Measurements from ENCODE around the gene ZC3H18.

Gene ZC3H18

GRCh38 chr16:88613911-88614817, 44.0 kb downstream of the ZC3H18 start:
- Mint-ChIP-seq H3K9me3 (no peaks in the 10 kb centered on the region), H3K27ac (no peak overlapping the region), H3K4me1 (peaks cover 26% of the 10 kb centered on the region), H3K36me3 (peaks cover 56% of the 10 kb centered on the region), H3K4me3 (no peak overlapping the region), H3K27me3 (no peaks in the 10 kb centered on the region)
- ATAC-seq = no peak

GRCh38 chr16:88614818-88615580, 44.8 kb downstream of the ZC3H18 start:
- ATAC-seq = no peak
- Mint-ChIP-seq H3K36me3 (peaks cover 53% of the 10 kb centered on the region), H3K27ac (peak overlapping the region; percentile 46)

GRCh38 chr16:88616320-88616719, 46.1 kb downstream of the ZC3H18 start:
- no peaks in the 10 kb centered on the region for H3K27me3 Mint-ChIP-seq
- H3K4me3 Mint-ChIP-seq = no peak overlapping the region
- no peak overlapping the region for H3K27ac Mint-ChIP-seq
- peaks cover 26% of the 10 kb centered on the region for H3K4me1 Mint-ChIP-seq
- no peak for ATAC-seq
- peaks cover 40% of the 10 kb centered on the region for H3K36me3 Mint-ChIP-seq
- H3K9me3 Mint-ChIP-seq = no peaks in the 10 kb centered on the region

More at GRCh38 chr16:88614818-88615580, 44.8 kb downstream of the ZC3H18 start:
- Mint-ChIP-seq H3K4me3 (no peak overlapping the region), H3K4me1 (peaks cover 26% of the 10 kb centered on the region), H3K9me3 (no peaks in the 10 kb centered on the region), H3K27me3 (no peaks in the 10 kb centered on the region)

DNA sequence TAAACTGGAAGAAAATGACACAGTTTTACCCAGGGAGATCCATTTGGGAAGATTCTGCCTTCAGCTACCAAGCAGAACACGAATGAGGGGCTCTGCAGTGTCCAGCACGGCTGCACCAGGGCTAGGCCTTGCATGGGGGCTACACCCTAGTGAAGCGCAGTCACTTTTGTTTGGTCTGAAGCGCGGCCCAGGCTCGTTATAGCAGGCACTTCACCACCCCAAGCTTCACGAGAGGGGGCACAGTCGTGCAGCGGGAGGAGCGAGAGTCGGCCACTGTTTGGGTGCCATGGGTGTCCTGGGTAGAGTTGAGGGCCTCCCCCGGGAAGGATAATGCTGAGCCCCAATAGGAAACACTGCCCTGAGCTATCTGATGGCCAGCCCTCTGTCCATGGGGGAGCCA, 46.5 kb downstream of the ZC3H18 start:
- no peaks in the 10 kb centered on the region for H3K9me3 Mint-ChIP-seq
- H3K4me3 Mint-ChIP-seq = no peak overlapping the region
- ATAC-seq = no peak
- no peak overlapping the region for H3K27ac Mint-ChIP-seq
- peaks cover 40% of the 10 kb centered on the region for H3K36me3 Mint-ChIP-seq
- no peaks in the 10 kb centered on the region for H3K27me3 Mint-ChIP-seq
- H3K4me1 Mint-ChIP-seq = peaks cover 26% of the 10 kb centered on the region

DNA sequence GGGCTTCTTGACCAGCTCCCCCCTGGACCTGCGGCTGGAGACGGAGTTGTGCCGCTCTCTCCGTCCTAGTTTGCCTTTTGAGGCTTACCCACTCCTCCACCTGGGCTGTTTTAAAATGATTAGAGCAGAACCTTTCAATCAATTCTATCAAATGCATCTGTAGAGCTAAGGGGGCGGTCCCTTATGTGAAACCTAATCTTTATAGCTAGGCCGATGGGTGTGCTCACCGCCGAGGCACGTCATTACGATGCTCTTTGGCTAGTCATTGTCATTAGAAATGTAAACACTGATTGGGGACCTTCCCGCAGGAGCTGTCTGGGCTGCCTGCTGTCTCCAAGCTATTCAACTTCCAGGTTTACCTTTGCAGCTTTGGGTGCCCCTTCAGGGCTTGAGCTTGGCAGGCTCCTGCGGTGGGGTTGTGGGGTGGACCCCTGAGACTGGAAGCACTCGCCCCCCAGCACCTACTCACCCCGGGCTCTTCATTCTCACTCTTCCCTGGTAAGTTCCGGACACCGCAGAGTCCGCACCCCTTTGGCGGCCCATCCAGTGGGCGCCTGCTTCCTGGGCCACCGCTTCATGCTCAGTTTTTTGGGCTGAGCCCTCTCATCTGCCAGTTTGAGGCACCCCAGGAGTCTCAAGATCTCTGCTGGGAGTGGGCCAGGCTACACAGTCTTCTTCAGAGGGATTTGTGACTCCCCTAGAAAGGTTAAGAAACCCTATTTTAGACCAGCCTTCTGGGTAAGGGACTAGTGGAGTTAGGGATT, 47.2 kb downstream of the ZC3H18 start:
- Mint-ChIP-seq H3K27me3 (no peaks in the 10 kb centered on the region), H3K4me1 (peaks cover 26% of the 10 kb centered on the region), H3K27ac (no peak overlapping the region), H3K36me3 (peaks cover 47% of the 10 kb centered on the region), H3K9me3 (no peaks in the 10 kb centered on the region), H3K4me3 (no peak overlapping the region)
- ATAC-seq = no peak

- H3K36me3 Mint-ChIP-seq = peaks cover 51% of the 10 kb centered on the region
- no peaks in the 10 kb centered on the region for H3K27me3 Mint-ChIP-seq
- H3K4me3 Mint-ChIP-seq = no peak overlapping the region
- no peak for ATAC-seq
- H3K4me1 Mint-ChIP-seq = peaks cover 26% of the 10 kb centered on the region
- no peaks in the 10 kb centered on the region for H3K9me3 Mint-ChIP-seq
- H3K27ac Mint-ChIP-seq = peak overlapping the region; percentile 61
These were observed 48.2 kb downstream of the ZC3H18 start for GRCh38 chr16:88618182-88618955.

- Mint-ChIP-seq H3K27me3 (no peaks in the 10 kb centered on the region), H3K27ac (no peak overlapping the region), H3K4me3 (no peak overlapping the region), H3K4me1 (peaks cover 26% of the 10 kb centered on the region), H3K36me3 (peaks cover 51% of the 10 kb centered on the region), H3K9me3 (no peaks in the 10 kb centered on the region)
- ATAC-seq = no peak
These were observed 48.9 kb downstream of the ZC3H18 start for GRCh38 chr16:88618956-88619667.

GRCh38 chr16:88619859-88620815, 49.9 kb downstream of the ZC3H18 start:
- H3K4me3 Mint-ChIP-seq = no peak overlapping the region
- H3K4me1 Mint-ChIP-seq = peaks cover 19% of the 10 kb centered on the region
- no peaks in the 10 kb centered on the region for H3K9me3 Mint-ChIP-seq
- H3K27me3 Mint-ChIP-seq = no peaks in the 10 kb centered on the region
- H3K27ac Mint-ChIP-seq = no peak overlapping the region
- H3K36me3 Mint-ChIP-seq = peaks cover 47% of the 10 kb centered on the region
- ATAC-seq = no peak

DNA sequence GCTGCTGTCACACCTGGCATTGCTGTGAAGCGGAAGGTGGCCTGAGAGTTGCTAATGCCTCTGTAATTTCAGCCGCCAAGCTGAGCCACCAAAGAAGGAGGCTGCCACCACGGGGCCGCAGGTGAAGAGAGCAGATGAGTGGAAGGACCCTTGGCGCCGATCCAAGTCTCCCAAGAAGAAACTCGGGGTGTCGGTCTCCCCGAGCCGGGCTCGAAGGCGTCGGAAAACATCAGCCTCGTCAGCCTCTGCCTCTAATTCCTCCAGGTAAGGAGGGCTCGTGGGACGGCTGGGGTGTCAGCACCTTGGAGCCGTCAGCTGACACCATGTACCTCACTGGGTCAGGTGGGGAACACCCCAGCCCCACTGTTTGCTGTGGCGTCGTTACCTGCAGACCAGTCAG, 51.9 kb downstream of the ZC3H18 start:
- H3K9me3 Mint-ChIP-seq = no peaks in the 10 kb centered on the region
- peaks cover 16% of the 10 kb centered on the region for H3K4me1 Mint-ChIP-seq
- H3K27ac Mint-ChIP-seq = no peak overlapping the region
- H3K27me3 Mint-ChIP-seq = no peaks in the 10 kb centered on the region
- H3K36me3 Mint-ChIP-seq = peaks cover 55% of the 10 kb centered on the region
- no peak for ATAC-seq
- no peak overlapping the region for H3K4me3 Mint-ChIP-seq

DNA sequence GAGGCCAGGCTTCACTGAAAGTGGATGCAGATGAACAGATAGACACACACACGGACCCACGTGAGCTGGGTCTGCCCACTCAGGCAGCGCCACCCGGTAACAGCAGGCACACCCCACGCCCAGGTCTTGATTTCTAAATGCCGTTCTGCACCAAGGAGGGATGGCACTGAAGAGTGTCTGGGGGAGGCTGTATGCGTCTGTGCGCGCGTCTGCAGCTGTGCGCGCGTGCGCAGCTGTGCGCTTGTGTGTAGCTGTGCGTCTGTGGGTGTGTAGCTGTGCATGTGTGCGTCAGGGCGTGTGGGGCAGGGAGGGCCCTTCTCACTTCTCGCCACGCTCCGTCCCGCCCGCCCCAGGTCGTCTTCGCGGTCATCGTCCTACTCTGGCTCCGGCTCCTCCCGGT, 52.7 kb downstream of the ZC3H18 start:
- Mint-ChIP-seq H3K27ac (no peak overlapping the region), H3K4me1 (peaks cover 13% of the 10 kb centered on the region), H3K36me3 (peaks cover 62% of the 10 kb centered on the region), H3K4me3 (no peak overlapping the region), H3K27me3 (no peaks in the 10 kb centered on the region), H3K9me3 (no peaks in the 10 kb centered on the region)
- ATAC-seq = no peak

GRCh38 chr16:88623858-88624257, 53.7 kb downstream of the ZC3H18 start:
- no peak for ATAC-seq
- Mint-ChIP-seq H3K9me3 (no peaks in the 10 kb centered on the region), H3K27me3 (no peaks in the 10 kb centered on the region), H3K27ac (peak overlapping the region; percentile 46), H3K4me1 (peaks cover 3% of the 10 kb centered on the region), H3K4me3 (no peak overlapping the region), H3K36me3 (peaks cover 60% of the 10 kb centered on the region)

DNA sequence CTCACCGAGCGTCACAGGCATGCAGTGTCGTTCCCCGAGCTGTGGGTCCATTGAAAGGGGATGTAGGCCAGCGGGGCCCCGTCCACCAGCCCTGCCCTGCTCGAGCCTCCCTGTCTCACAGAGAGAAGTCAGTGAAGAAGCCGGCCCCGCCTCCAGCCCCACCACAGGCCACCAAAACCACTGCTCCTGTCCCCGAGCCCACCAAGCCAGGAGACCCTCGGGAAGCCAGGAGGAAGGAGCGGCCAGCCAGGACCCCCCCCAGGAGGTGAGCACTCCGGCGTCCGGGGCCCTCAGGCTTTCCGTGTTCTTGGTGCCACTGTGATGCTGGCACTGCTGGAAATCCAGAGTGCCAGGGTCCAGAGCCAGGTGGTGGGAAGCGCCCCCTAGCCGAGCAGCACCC, 54.3 kb downstream of the ZC3H18 start:
- no peak overlapping the region for H3K27ac Mint-ChIP-seq

DNA sequence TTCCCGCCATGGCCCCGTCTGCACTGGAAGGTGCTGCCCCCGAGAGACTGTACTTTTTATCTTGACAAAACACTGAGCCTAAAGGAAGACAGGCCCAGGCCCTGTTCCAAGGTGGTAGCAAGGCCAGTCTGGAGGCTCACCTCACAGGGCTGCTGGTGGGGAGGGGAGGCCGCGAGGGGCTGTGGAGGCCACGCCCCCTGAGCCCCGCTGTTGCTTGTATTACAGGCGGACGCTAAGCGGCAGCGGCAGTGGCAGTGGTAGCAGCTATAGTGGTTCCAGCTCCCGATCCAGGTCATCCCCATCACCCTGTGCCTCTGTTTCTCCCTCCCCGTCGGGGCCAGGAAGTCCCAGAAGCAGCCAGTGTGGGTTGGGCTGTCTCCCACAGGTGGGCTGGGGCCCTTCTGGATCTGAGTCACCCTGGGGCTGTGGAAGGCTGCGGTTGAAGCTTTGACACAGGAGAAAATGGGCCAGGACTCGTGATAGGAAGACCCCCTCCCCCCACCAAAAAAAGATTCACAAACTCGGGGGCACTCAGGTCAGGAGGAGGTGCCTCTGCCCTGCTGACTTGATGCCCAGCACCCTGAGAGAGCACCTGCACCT, 54.9 kb downstream of the ZC3H18 start:
- ATAC-seq = no peak

More for the DNA sequence above, 54.3 kb downstream of the ZC3H18 start:
- ATAC-seq = no peak
- no peaks in the 10 kb centered on the region for H3K27me3 Mint-ChIP-seq
- H3K4me1 Mint-ChIP-seq = no peaks in the 10 kb centered on the region
- H3K9me3 Mint-ChIP-seq = no peaks in the 10 kb centered on the region
- peaks cover 56% of the 10 kb centered on the region for H3K36me3 Mint-ChIP-seq
- H3K4me3 Mint-ChIP-seq = no peak overlapping the region

More for the DNA sequence above, 54.9 kb downstream of the ZC3H18 start:
- no peak overlapping the region for H3K4me3 Mint-ChIP-seq
- no peaks in the 10 kb centered on the region for H3K9me3 Mint-ChIP-seq
- no peak overlapping the region for H3K27ac Mint-ChIP-seq
- no peaks in the 10 kb centered on the region for H3K4me1 Mint-ChIP-seq
- H3K27me3 Mint-ChIP-seq = no peaks in the 10 kb centered on the region
- H3K36me3 Mint-ChIP-seq = peaks cover 59% of the 10 kb centered on the region

Measured in stimulated activated memory B cell treated with anti-CD40 and anti-IgM and Interleukin-4, amounts not matched to agents 10 μg/mL and 1 μg/mL and 100 μg/mL, for 72 hours (primary cell).